Karpas-422 (cell line): ENCODE measurements around the gene FRMD4B. TPM values are rescaled to one million over a fixed set of nuclear protein-coding genes. Genes with fewer than 3 reads are reported as not detected.

ENCODE experiments used
- DNase-seq: peaks from one replicate; pipeline ENCODE4 v3.0.0-alpha.2; 2015
- H2AFZ ChIP-seq: fragments of 200-600 bp; sonication (generic); 2 replicates; pipeline ENCODE4 v1.6.1; 2014; ENCODE audit warnings: antibody characterized with exemption, low read length, mixed read lengths
- H3K27ac ChIP-seq: fragments of 200-600 bp; sonication (generic); 2 replicates; pipeline ENCODE4 v1.5.1; 2014; ENCODE audit warnings: mild to moderate bottlenecking, low read length, moderate library complexity
- H3K27me3 ChIP-seq: fragments of 200-600 bp; sonication (generic); 2 replicates; pipeline ENCODE4 v1.6.1; 2014; ENCODE audit warnings: low read length, mixed read lengths
- H3K36me3 ChIP-seq: fragments of 200-600 bp; sonication (generic); 2 replicates; pipeline ENCODE4 v1.6.1; 2014; ENCODE audit warnings: low read length, mixed read lengths; ENCODE audit not compliant: insufficient read depth
- H3K4me1 ChIP-seq: fragments of 200-600 bp; sonication (generic); 2 replicates; pipeline ENCODE4 v1.6.1; 2014; ENCODE audit warnings: mild to moderate bottlenecking, low read length, mixed read lengths
- H3K4me2 ChIP-seq: fragments of 200-600 bp; sonication (generic); 2 replicates; pipeline ENCODE4 v1.6.1; 2014; ENCODE audit warnings: low read length, low read depth, mild to moderate bottlenecking; ENCODE audit not compliant: poor library complexity, severe bottlenecking
- H3K4me3 ChIP-seq: fragments of 200-600 bp; sonication (generic); 2 replicates; pipeline ENCODE4 v1.5.1; 2014; ENCODE audit warnings: mild to moderate bottlenecking, antibody characterized with exemption, low read length, mixed read lengths
- H3K79me2 ChIP-seq: fragments of 200-600 bp; sonication (generic); 2 replicates; pipeline ENCODE4 v1.6.1; 2014; ENCODE audit warnings: mild to moderate bottlenecking, low read length, mixed read lengths
- H3K9ac ChIP-seq: fragments of 200-600 bp; sonication (generic); 2 replicates; pipeline ENCODE4 v1.6.0; 2014; ENCODE audit warnings: low read length
- H3K9me2 ChIP-seq: fragments of 200-600 bp; sonication (generic), shearing (Covaris generic); replicated peaks from 2 replicates; pipeline ENCODE4 v1.6.0; 2014; ENCODE audit warnings: mild to moderate bottlenecking, low read length, moderate library complexity; ENCODE audit not compliant: insufficient read depth
- H3K9me3 ChIP-seq: fragments of 300-700, 200-600 bp; sonication (generic); 2 replicates; pipeline ENCODE4 v1.6.1; 2014; ENCODE audit warnings: low read length, mixed read lengths
- H4K20me1 ChIP-seq: fragments of 200-600 bp; sonication (generic); 2 replicates; pipeline ENCODE4 v1.6.1; 2014; ENCODE audit warnings: mild to moderate bottlenecking, antibody characterized with exemption, low read length, low read depth; ENCODE audit not compliant: insufficient read depth
- total RNA-seq: library from RNA; depleted of rRNA; stranded (reverse); fragments of >200 nt; shearing (Covaris generic); gene quantifications from 2 replicates; pipeline ENCODE4 v1.2.3, GENCODE V29; 2014; ENCODE audit warnings: low replicate concordance

Gene FRMD4B
- total RNA-seq, 1 experiment from 2014 or later: not detected

- H3K4me3 ChIP-seq: no peak overlapping the region
- H3K9ac ChIP-seq: no peak overlapping the region
- H4K20me1 ChIP-seq: no peaks in the 10 kb centered on the region
- no peak overlapping the region for H3K27ac ChIP-seq
- H3K4me2 ChIP-seq: no peak overlapping the region
- H3K27me3 ChIP-seq: no peaks in the 10 kb centered on the region
- no peaks in the 10 kb centered on the region for H3K9me2 ChIP-seq
- H3K4me1 ChIP-seq: no peaks in the 10 kb centered on the region
- H2AFZ ChIP-seq: no peak overlapping the region
- no peaks in the 10 kb centered on the region for H3K9me3 ChIP-seq
- no peak for DNase-seq
- H3K79me2 ChIP-seq: no peaks in the 10 kb centered on the region
- H3K36me3 ChIP-seq: no peaks in the 10 kb centered on the region
These were observed 37.7 kb upstream of the FRMD4B start for GRCh38 chr3:69423463-69424155.

GRCh38 chr3:69422751-69423150 lies 36.9 kb upstream of the FRMD4B start:
- Histone ChIP-seq H3K4me2 (no peak overlapping the region), H2AFZ (no peak overlapping the region), H3K27me3 (no peaks in the 10 kb centered on the region), H4K20me1 (no peaks in the 10 kb centered on the region), H3K36me3 (no peaks in the 10 kb centered on the region), H3K27ac (no peak overlapping the region), H3K79me2 (no peaks in the 10 kb centered on the region), H3K4me3 (no peak overlapping the region), H3K4me1 (no peaks in the 10 kb centered on the region), H3K9me2 (no peaks in the 10 kb centered on the region), H3K9me3 (no peaks in the 10 kb centered on the region), H3K9ac (no peak overlapping the region)
- DNase-seq: no peak

DNA sequence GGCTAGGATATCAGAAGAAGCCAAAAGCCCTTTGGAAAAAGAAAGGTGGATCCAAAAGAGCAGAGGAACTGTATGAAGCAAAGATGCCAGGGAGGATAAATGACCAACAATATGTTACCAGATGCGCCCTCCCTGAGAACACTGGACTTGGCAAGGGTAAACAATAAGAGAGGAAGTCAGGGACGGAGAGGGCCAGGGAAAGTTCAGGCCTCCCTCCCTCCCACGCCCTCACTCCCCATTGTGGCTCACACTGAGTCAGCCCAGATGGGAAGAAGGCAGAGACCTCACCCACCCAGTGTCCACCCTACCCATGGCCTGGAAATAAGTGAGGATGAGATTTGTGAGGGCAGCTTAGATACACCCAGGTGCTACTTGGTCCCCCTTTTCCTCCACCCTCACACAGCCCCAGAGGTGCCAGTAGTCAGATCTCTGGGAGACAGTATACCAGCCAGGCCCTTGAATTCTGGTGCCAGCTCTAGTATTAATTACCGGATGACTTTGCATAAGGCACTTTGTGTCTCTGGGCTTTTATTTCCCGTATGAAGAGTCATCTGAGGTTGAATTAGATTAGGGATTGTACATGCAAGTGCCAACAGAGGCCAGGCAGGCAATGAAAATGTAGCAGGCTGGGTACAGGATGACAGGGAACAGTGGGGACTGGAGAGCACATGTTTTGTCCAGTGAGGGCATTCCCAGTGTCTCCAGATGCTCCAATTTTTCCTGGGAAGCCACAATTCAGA lies 35.1 kb upstream of the FRMD4B start:
- Histone ChIP-seq H3K36me3 (no peaks in the 10 kb centered on the region), H3K27me3 (no peaks in the 10 kb centered on the region), H3K4me2 (no peak overlapping the region), H3K79me2 (no peaks in the 10 kb centered on the region), H3K9me3 (no peaks in the 10 kb centered on the region), H3K4me3 (no peak overlapping the region), H3K9me2 (no peaks in the 10 kb centered on the region), H3K27ac (no peak overlapping the region), H2AFZ (no peak overlapping the region), H3K9ac (no peak overlapping the region), H4K20me1 (no peaks in the 10 kb centered on the region), H3K4me1 (no peaks in the 10 kb centered on the region)
- no peak for DNase-seq

DNA sequence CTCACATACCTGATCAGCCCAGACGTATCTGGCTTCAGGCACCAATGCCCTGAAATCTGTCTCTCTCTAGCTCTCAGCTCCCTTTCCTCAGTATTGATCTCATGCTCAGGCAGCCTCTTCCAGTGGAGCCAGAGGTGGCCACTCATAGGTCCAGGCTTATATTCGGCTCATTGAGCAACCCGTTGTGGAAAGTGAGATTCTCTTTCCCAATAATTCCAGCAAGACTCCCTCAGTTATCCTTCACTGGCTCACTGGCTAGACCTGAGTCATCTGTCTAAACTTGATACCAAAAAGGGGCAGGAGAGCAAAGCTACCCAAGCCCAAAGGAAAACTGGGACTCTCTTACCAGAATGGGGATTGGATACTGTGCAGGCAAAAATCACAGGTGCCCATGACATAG lies 33.4 kb upstream of the FRMD4B start:
- H3K4me3 ChIP-seq: no peak overlapping the region
- no peaks in the 10 kb centered on the region for H3K4me1 ChIP-seq

GRCh38 chr3:69417541-69418078 lies 31.7 kb upstream of the FRMD4B start:
- H3K79me2 ChIP-seq: no peaks in the 10 kb centered on the region
- no peaks in the 10 kb centered on the region for H3K27me3 ChIP-seq
- no peak overlapping the region for H3K4me2 ChIP-seq
- H4K20me1 ChIP-seq: no peaks in the 10 kb centered on the region
- no peak overlapping the region for H3K4me3 ChIP-seq
- H3K9me3 ChIP-seq: no peaks in the 10 kb centered on the region
- H3K36me3 ChIP-seq: no peaks in the 10 kb centered on the region
- H3K4me1 ChIP-seq: no peaks in the 10 kb centered on the region
- H3K27ac ChIP-seq: no peak overlapping the region
- no peak overlapping the region for H2AFZ ChIP-seq
- DNase-seq: no peak
- H3K9me2 ChIP-seq: no peaks in the 10 kb centered on the region
- H3K9ac ChIP-seq: no peak overlapping the region

More for the DNA sequence above, 33.4 kb upstream of the FRMD4B start:
- Histone ChIP-seq H2AFZ (no peak overlapping the region), H3K4me2 (no peak overlapping the region), H3K27ac (no peak overlapping the region), H4K20me1 (no peaks in the 10 kb centered on the region), H3K36me3 (no peaks in the 10 kb centered on the region), H3K9ac (no peak overlapping the region), H3K79me2 (no peaks in the 10 kb centered on the region), H3K27me3 (no peaks in the 10 kb centered on the region), H3K9me2 (no peaks in the 10 kb centered on the region), H3K9me3 (no peaks in the 10 kb centered on the region)
- no peak for DNase-seq

- no peak overlapping the region for H3K9ac ChIP-seq
- H3K27ac ChIP-seq: no peak overlapping the region
- no peaks in the 10 kb centered on the region for H3K36me3 ChIP-seq
- no peaks in the 10 kb centered on the region for H3K9me3 ChIP-seq
- H3K79me2 ChIP-seq: no peaks in the 10 kb centered on the region
- no peak overlapping the region for H3K4me2 ChIP-seq
- DNase-seq: no peak
- no peaks in the 10 kb centered on the region for H3K4me1 ChIP-seq
- no peak overlapping the region for H2AFZ ChIP-seq
- no peaks in the 10 kb centered on the region for H4K20me1 ChIP-seq
- no peak overlapping the region for H3K4me3 ChIP-seq
- no peaks in the 10 kb centered on the region for H3K27me3 ChIP-seq
- no peaks in the 10 kb centered on the region for H3K9me2 ChIP-seq
These were observed 27.8 kb upstream of the FRMD4B start for GRCh38 chr3:69413551-69414207.

GRCh38 chr3:69411346-69411745 lies 25.5 kb upstream of the FRMD4B start:
- H4K20me1 ChIP-seq: no peaks in the 10 kb centered on the region
- H3K27me3 ChIP-seq: no peaks in the 10 kb centered on the region
- H2AFZ ChIP-seq: no peak overlapping the region
- H3K4me3 ChIP-seq: no peak overlapping the region
- no peaks in the 10 kb centered on the region for H3K9me3 ChIP-seq
- H3K9ac ChIP-seq: no peak overlapping the region
- H3K9me2 ChIP-seq: no peaks in the 10 kb centered on the region
- no peak overlapping the region for H3K4me2 ChIP-seq
- no peaks in the 10 kb centered on the region for H3K79me2 ChIP-seq
- no peaks in the 10 kb centered on the region for H3K36me3 ChIP-seq
- no peak for DNase-seq
- no peaks in the 10 kb centered on the region for H3K4me1 ChIP-seq
- H3K27ac ChIP-seq: no peak overlapping the region

- no peaks in the 10 kb centered on the region for H3K27me3 ChIP-seq
- no peaks in the 10 kb centered on the region for H3K9me2 ChIP-seq
- no peak overlapping the region for H3K4me2 ChIP-seq
- H3K27ac ChIP-seq: no peak overlapping the region
- no peak overlapping the region for H3K9ac ChIP-seq
- H3K79me2 ChIP-seq: no peaks in the 10 kb centered on the region
- no peak overlapping the region for H2AFZ ChIP-seq
- no peaks in the 10 kb centered on the region for H3K36me3 ChIP-seq
- no peaks in the 10 kb centered on the region for H3K4me1 ChIP-seq
- H3K9me3 ChIP-seq: no peaks in the 10 kb centered on the region
- no peaks in the 10 kb centered on the region for H4K20me1 ChIP-seq
- no peak overlapping the region for H3K4me3 ChIP-seq
- DNase-seq: peak; percentile 84
These were observed 24.4 kb upstream of the FRMD4B start for GRCh38 chr3:69410301-69410700.
